CD4-positive, alpha-beta T cell (primary cell): ENCODE measurements around the gene TAF1B. TPM values are rescaled to one million over a fixed set of nuclear protein-coding genes. Genes with fewer than 3 reads are reported as not detected.

Source experiments
- ATAC-seq: fragments of 200-7000 bp; cut with Tn5 transposase; one replicate; pipeline ENCODE4 v1.10.0; 2022; ENCODE audit warnings: mild to moderate bottlenecking; ENCODE audit not compliant: poor library complexity
- CTCF ChIA-PET: fragments of 350-600 bp; sonication (Branson Sonifier 250); formaldehyde crosslinking; loops from one replicate; lab custom pipeline; 2021; ENCODE audit warnings: antibody characterized with exemption, inconsistent platforms; lab: Charles Lee
- POLR2A ChIA-PET: fragments of 350-600 bp; sonication (Branson Sonifier 250); formaldehyde crosslinking; loops from one replicate; lab custom pipeline; 2021; ENCODE audit warnings: antibody characterized with exemption, inconsistent platforms; lab: Charles Lee
- DNase-seq, 14 experiments: peaks; one replicate each; pipeline ENCODE4 v3.0.0-alpha.2; 2013 to 2020; ENCODE audit warnings: mixed read lengths in 2 of 14
- H3K27ac ChIP-seq, 2 donors: one replicate each; pipeline versions ENCODE4 v1.5.1 to v1.7.0; 2013; ENCODE audit warnings: low read length in 2 of 2, low read depth in 1 of 2, mild to moderate bottlenecking in 1 of 2
- H3K27me3 ChIP-seq, 2 experiments: 1 replicate in 1 of 2; 2 replicates in 1 of 2; pipeline versions ENCODE4 v1.6.1 to v1.7.0; 2013; ENCODE audit warnings: low read length in 2 of 2, control low read depth in 1 of 2, mild to moderate bottlenecking in 1 of 2, moderate library complexity in 1 of 2; ENCODE audit not compliant: insufficient read depth in 2 of 2, control insufficient read depth in 1 of 2
- H3K36me3 ChIP-seq: one replicate; pipeline ENCODE4 v1.6.1; 2013; ENCODE audit warnings: low read length, control low read depth; ENCODE audit not compliant: insufficient read depth
- H3K4me1 ChIP-seq: one replicate; pipeline ENCODE4 v1.6.1; 2013; ENCODE audit warnings: low read length, control low read depth; ENCODE audit not compliant: insufficient read depth
- H3K4me3 ChIP-seq: one replicate; pipeline ENCODE4 v1.5.1; 2013; ENCODE audit warnings: mild to moderate bottlenecking, low read length, moderate library complexity
- H3K9me3 ChIP-seq, 2 experiments: 1 replicate in 1 of 2; 2 replicates in 1 of 2; pipeline versions ENCODE4 v1.6.1 to v1.7.0; 2013; ENCODE audit warnings: low read length in 2 of 2, mild to moderate bottlenecking in 2 of 2, control low read depth in 1 of 2, moderate library complexity in 1 of 2; ENCODE audit not compliant: control insufficient read depth in 1 of 2, insufficient read depth in 1 of 2
- H3K27ac Mint-ChIP-seq: one replicate; pipeline ENCODE4 v1.8.0; 2020; ENCODE audit warnings: mixed read lengths
- H3K27me3 Mint-ChIP-seq: one replicate; pipeline ENCODE4 v1.8.0; 2021; ENCODE audit warnings: mixed read lengths
- H3K36me3 Mint-ChIP-seq: one replicate; pipeline ENCODE4 v1.8.0; 2021; ENCODE audit warnings: low read depth, mixed read lengths
- H3K4me1 Mint-ChIP-seq: one replicate; pipeline ENCODE4 v1.8.0; 2021; ENCODE audit warnings: low read depth, mixed read lengths
- H3K4me3 Mint-ChIP-seq: one replicate; pipeline ENCODE4 v1.8.0; 2020; ENCODE audit warnings: mild to moderate bottlenecking, mixed read lengths
- H3K9me3 Mint-ChIP-seq: one replicate; pipeline ENCODE4 v1.8.0; 2020; ENCODE audit warnings: mixed read lengths
- CTCF ChIP-seq: fragments of 200-600 bp; IDR thresholded peaks from one replicate; pipeline ENCODE4 v1.8.0; 2022; ENCODE audit warnings: antibody characterized with exemption, mild to moderate bottlenecking
- intact Hi-C, 2 experiments: fragments of 100-400 bp; cut with DNase I in 1 of 2; cut with micrococcal nuclease in 1 of 2; formaldehyde crosslinking; loops; one replicate each; pipeline versions ENCODE4 v1.15.1 to v1.9.0; 2023 to 2025; cut with DNase I, micrococcal nuclease
- total RNA-seq, 174 experiments: library from RNA in 2 of 174; stranded (reverse) in 2 of 174; gene quantifications; one replicate each; pipeline ENCODE4 v1.2.3 and lab custom pipeline; 2021 to 2026

Gene TAF1B
- total RNA-seq, 2 experiments from 2014 or later, result 9.9 to 10.8 TPM

- no peak overlapping the region for H3K27ac Mint-ChIP-seq
- no peak overlapping the region for H3K4me3 ChIP-seq
- H3K4me1 ChIP-seq, result no peaks in the 10 kb centered on the region
- H3K27me3 ChIP-seq, result no peaks in the 10 kb centered on the region
- no peaks in the 10 kb centered on the region for H3K4me1 Mint-ChIP-seq
- peaks cover 51% of the 10 kb centered on the region for H3K36me3 ChIP-seq
- no peak for ATAC-seq
- H3K9me3 Mint-ChIP-seq, result no peaks in the 10 kb centered on the region
- peaks cover 84% of the 10 kb centered on the region for H3K36me3 Mint-ChIP-seq
- POLR2A ChIA-PET, result no interaction called here
- DNase-seq, result no peak
- H3K9me3 ChIP-seq, result no peaks in the 10 kb centered on the region
- no peak overlapping the region for H3K4me3 Mint-ChIP-seq
- H3K27me3 Mint-ChIP-seq, result no peaks in the 10 kb centered on the region
- CTCF ChIA-PET, result no interaction called here
- intact Hi-C loops, result no loop called here
- no peak overlapping the region for H3K27ac ChIP-seq
- no peak for TF ChIP-seq CTCF
Measured at GRCh38 chr2:9877026-9877425, 33.8 kb downstream of the TAF1B start.

- ChIA-PET POLR2A (no interaction called here), CTCF (no interaction called here)
- no peaks in the 10 kb centered on the region for H3K4me1 ChIP-seq
- H3K9me3 Mint-ChIP-seq, result no peaks in the 10 kb centered on the region
- H3K4me1 Mint-ChIP-seq, result no peaks in the 10 kb centered on the region
- H3K9me3 ChIP-seq, result no peaks in the 10 kb centered on the region
- no peaks in the 10 kb centered on the region for H3K27me3 Mint-ChIP-seq
- ATAC-seq (no peak), DNase-seq (no peak)
- no peak for TF ChIP-seq CTCF
- H3K27ac ChIP-seq, result no peak overlapping the region
- no peak overlapping the region for H3K4me3 Mint-ChIP-seq
- no peaks in the 10 kb centered on the region for H3K27me3 ChIP-seq
- no peak overlapping the region for H3K27ac Mint-ChIP-seq
- no peak overlapping the region for H3K4me3 ChIP-seq
- H3K36me3 ChIP-seq, result peaks cover 51% of the 10 kb centered on the region
- intact Hi-C loops, result no loop called here
- H3K36me3 Mint-ChIP-seq, result peaks cover 80% of the 10 kb centered on the region
Measured at GRCh38 chr2:9877726-9878125, 34.5 kb downstream of the TAF1B start.

GRCh38 chr2:9879455-9880194 lies 36.4 kb downstream of the TAF1B start:
- no peak overlapping the region for H3K4me3 ChIP-seq
- ATAC-seq (no peak), DNase-seq (no peak)
- H3K4me1 ChIP-seq, result no peaks in the 10 kb centered on the region
- no peaks in the 10 kb centered on the region for H3K27me3 Mint-ChIP-seq
- H3K4me3 Mint-ChIP-seq, result no peak overlapping the region
- H3K27ac Mint-ChIP-seq, result no peak overlapping the region
- no peak overlapping the region for H3K27ac ChIP-seq
- no peaks in the 10 kb centered on the region for H3K27me3 ChIP-seq
- H3K36me3 Mint-ChIP-seq, result peaks cover 72% of the 10 kb centered on the region
- ChIA-PET CTCF (interaction anchor here (0.7 kb wide), 1 partner anchor 20 kb away, joined by 3 read pairs; no protein-coding TSS in a partner anchor), POLR2A (no interaction called here)
- peaks cover 45% of the 10 kb centered on the region for H3K36me3 ChIP-seq
- H3K4me1 Mint-ChIP-seq, result no peaks in the 10 kb centered on the region
- no peaks in the 10 kb centered on the region for H3K9me3 Mint-ChIP-seq
- no peaks in the 10 kb centered on the region for H3K9me3 ChIP-seq
- TF ChIP-seq CTCF, result no peak
- intact Hi-C loops, result no loop called here
